GM12878 (cell line): ENCODE results near the gene DDX24. TPM values are rescaled to one million over a fixed set of nuclear protein-coding genes. Genes with fewer than 3 reads are reported as not detected.

Source experiments
- ATAC-seq: fragments of 200-7000 bp; cut with Tn5 transposase; 3 replicates; pipeline ENCODE4 v1.9.1; 2020; ENCODE audit warnings: mild to moderate bottlenecking, moderate library complexity
- Bru-seq: library from RNA; stranded (reverse); fragments of 400-500 nt; gene quantifications from one replicate; lab custom pipeline; 2021; lab: Mats Ljungman, UMichigan
- BruChase-seq, 2 experiments: library from RNA; stranded (reverse); fragments of 400-500 nt; gene quantifications; one replicate each; lab custom pipeline; 2021; lab: Mats Ljungman, UMichigan
- BruUV-seq: library from RNA; stranded (reverse); fragments of 400-500 nt; replicated peaks from 2 replicates; lab custom pipeline; 2021; lab: Mats Ljungman, UMichigan
- CTCF ChIA-PET: fragments of 300-600 bp; sonication (Branson Sonifier 250); formaldehyde crosslinking; extraction: SDS; loops from one replicate; lab custom pipeline; 2021; ENCODE audit warnings: inconsistent platforms; lab: Yijun Ruan, JAX
- POLR2A ChIA-PET: fragments of 350-600 bp; formaldehyde crosslinking; extraction: SDS; loops from one replicate; lab custom pipeline; 2021; ENCODE audit warnings: inconsistent platforms; lab: Charles Lee
- RAD21 ChIA-PET: fragments of 300-600 bp; sonication (Branson Sonifier 250); formaldehyde crosslinking; loops from one replicate; lab custom pipeline; 2023; ENCODE audit warnings: antibody characterized with exemption; ENCODE audit not compliant: unreplicated experiment; lab: Charles Lee
- SMC1A ChIA-PET: fragments of 300-600 bp; sonication (Branson Sonifier 250); formaldehyde crosslinking; loops from one replicate; lab custom pipeline; 2023; ENCODE audit not compliant: unreplicated experiment, uncharacterized antibody; lab: Charles Lee
- DNase-seq: peaks from one replicate; pipeline ENCODE4 v3.0.0-alpha.2; 2011; ENCODE audit warnings: low read depth, low spot score
- FAIRE-seq: peaks from 3 replicates; lab custom pipeline; 2011; peaks lifted over from hg19 to GRCh38; lab: Jason Lieb, UNC
- H2AFZ ChIP-seq: 2 replicates; pipeline ENCODE4 v1.6.0; 2011; ENCODE audit warnings: low read depth, low read length, control low read depth; ENCODE audit not compliant: control insufficient read depth
- H3K27ac ChIP-seq: 2 replicates; pipeline ENCODE4 v1.5.1; 2011; ENCODE audit warnings: control low read depth; ENCODE audit not compliant: control insufficient read depth, insufficient read depth
- H3K27me3 ChIP-seq, 2 experiments: replicated peaks in 1 of 2; 2 replicates each; pipeline versions ENCODE4 v1.6.0 to v1.6.1; 2011; ENCODE audit warnings: low read length in 1 of 2; ENCODE audit not compliant: control insufficient read depth in 2 of 2, insufficient read depth in 2 of 2
- H3K36me3 ChIP-seq, 2 experiments: 2 replicates each; pipeline ENCODE4 v1.5.1; 2011; ENCODE audit warnings: low read length in 1 of 2; ENCODE audit not compliant: control insufficient read depth in 2 of 2, insufficient read depth in 2 of 2
- H3K4me1 ChIP-seq: 2 replicates; pipeline ENCODE4 v1.6.1; 2011; ENCODE audit warnings: mild to moderate bottlenecking, low read length, moderate library complexity, mixed read lengths; ENCODE audit not compliant: control insufficient read depth, insufficient read depth
- H3K4me2 ChIP-seq: 2 replicates; pipeline ENCODE4 v1.6.0; 2011; ENCODE audit warnings: control low read depth; ENCODE audit not compliant: control insufficient read depth, insufficient read depth
- H3K4me3 ChIP-seq: fragments of 200-600 bp; sonication (generic); 2 replicates; pipeline ENCODE4 v1.5.1; 2016
- H3K79me2 ChIP-seq: 2 replicates; pipeline ENCODE4 v1.6.0; 2011; ENCODE audit warnings: low read length; ENCODE audit not compliant: control insufficient read depth, insufficient read depth
- H3K9ac ChIP-seq: 2 replicates; pipeline ENCODE4 v1.8.0; 2011; ENCODE audit warnings: low read length, control low read depth, mixed read lengths; ENCODE audit not compliant: control insufficient read depth, insufficient read depth
- H3K9me3 ChIP-seq: replicated peaks from 3 replicates; pipeline ENCODE4 v1.5.1; 2011; ENCODE audit warnings: mild to moderate bottlenecking, low read length; ENCODE audit not compliant: control insufficient read depth, insufficient read depth
- H4K20me1 ChIP-seq: 2 replicates; pipeline ENCODE4 v1.6.0; 2011; ENCODE audit not compliant: control insufficient read depth, insufficient read depth
- BACH1 ChIP-seq: fragments of 450-650 bp; IDR thresholded peaks from 2 replicates; pipeline ENCODE4 v1.6.1; 2017; ENCODE audit warnings: mild to moderate bottlenecking, borderline replicate concordance
- CEBPB ChIP-seq, 2 experiments: fragments of 150-350 bp in 1 of 2; IDR thresholded peaks; 2 replicates each; pipeline ENCODE4 v1.6.1; 2012 to 2014; ENCODE audit warnings: low read depth in 2 of 2, low read length in 2 of 2, borderline replicate concordance in 1 of 2, inconsistent platforms in 1 of 2
- LARP7 ChIP-seq: fragments of 450-650 bp; IDR thresholded peaks from 2 replicates; pipeline ENCODE4 v1.6.1; 2017; ENCODE audit warnings: mild to moderate bottlenecking
- MEF2B ChIP-seq: fragments of 450-650 bp; IDR thresholded peaks from 2 replicates; pipeline ENCODE4 v1.6.1; 2018; ENCODE audit warnings: mild to moderate bottlenecking, moderate library complexity; ENCODE audit not compliant: partially characterized antibody, poor library complexity, severe bottlenecking
- POLR2AphosphoS2 ChIP-seq: IDR thresholded peaks from 2 replicates; pipeline ENCODE4 v1.6.1; 2011; ENCODE audit warnings: low read depth, mild to moderate bottlenecking, low read length, improper control_type of control experiment, moderate library complexity
- SIX5 ChIP-seq: IDR thresholded peaks from 2 replicates; pipeline ENCODE4 v1.6.1; 2011; ENCODE audit warnings: mild to moderate bottlenecking, low read depth, low read length, moderate library complexity; ENCODE audit not compliant: severe bottlenecking
- TARDBP ChIP-seq: IDR thresholded peaks from 2 replicates; pipeline ENCODE4 v1.6.1; 2016; ENCODE audit warnings: borderline replicate concordance
- ZZZ3 ChIP-seq: IDR thresholded peaks from 2 replicates; pipeline ENCODE4 v1.6.1; 2011; ENCODE audit warnings: low read depth; ENCODE audit not compliant: control insufficient read depth, insufficient read length
- WGBS: methylation state at CpG from one replicate; pipeline ENCODE4 v1.1.6; 2016; ENCODE audit warnings: low lambda C conversion rate; ENCODE audit not compliant: insufficient replicate concordance, insufficient coverage; ENCODE audit errors: missing lambda C conversion rate; 5-methylcytosine and 5-hydroxymethylcytosine counted together
- in situ Hi-C: fragments of 300-500 bp; cut with MboI; formaldehyde crosslinking; loops from 9 replicates; pipeline ENCODE4 v1.14.3; 2018; ENCODE audit warnings: mixed read lengths
- intact Hi-C: fragments of 100-400 bp; cut with micrococcal nuclease; formaldehyde crosslinking; loops from one replicate; pipeline ENCODE4 v1.14.2; 2022; ENCODE audit not compliant: unreplicated experiment
- long read RNA-seq, 2 experiments: library from polyadenylated mRNA; unstranded; transcript quantifications; one replicate each; pipeline ENCODE4 v2.0.0, GENCODE V29; 2019 to 2020
- polyA minus RNA-seq, 3 experiments: library from RNA; depleted of rRNA, polyadenylated mRNA; stranded (reverse); fragments of >200 nt; gene quantifications; 2 replicates each; pipeline ENCODE4 v1.2.3, GENCODE V29; 2011
- polyA plus RNA-seq, 11 experiments: library from polyadenylated mRNA; depleted of rRNA in 4 of 11; unstranded in 6 of 11; stranded (reverse) in 5 of 11; fragments of >200 nt; fragmentation: Nextera tagmentation in 4 of 11; fragmentation: Illumina TruSeq in 1 of 11; extraction: Ambion mirVana in 4 of 11; extraction: Trizol in 1 of 11; gene quantifications; 1 replicate in 1 of 11; 2 replicates in 10 of 11; pipeline versions ENCODE4 v1.2.1 to v1.2.3, GENCODE V29; 2011 to 2016; ENCODE audit warnings: inconsistent platforms in 2 of 11, missing spikeins in 2 of 11, low read depth in 1 of 11
- total RNA-seq, 4 experiments: library from RNA; depleted of rRNA in 3 of 4; stranded (reverse); fragments of >200 nt in 3 of 4; fragmentation: Illumina TruSeq in 1 of 4; extraction: Trizol in 1 of 4; gene quantifications; 2 replicates each; pipeline versions ENCODE4 v1.2.1 to v1.2.3, GENCODE V29; 2013 to 2021
- TF ChIP-seq, protein P1 (sequence below): IDR thresholded peaks from 2 replicates; pipeline ENCODE4 v1.6.1; 2012; ENCODE audit warnings: low read depth, low read length, improper control_type of control experiment
- TF ChIP-seq, protein P2 (sequence below): fragments of 450-650 bp; IDR thresholded peaks from 2 replicates; pipeline ENCODE4 v1.6.1; 2017; ENCODE audit warnings: antibody characterized with exemption, mild to moderate bottlenecking, moderate library complexity

Gene DDX24, protein sequence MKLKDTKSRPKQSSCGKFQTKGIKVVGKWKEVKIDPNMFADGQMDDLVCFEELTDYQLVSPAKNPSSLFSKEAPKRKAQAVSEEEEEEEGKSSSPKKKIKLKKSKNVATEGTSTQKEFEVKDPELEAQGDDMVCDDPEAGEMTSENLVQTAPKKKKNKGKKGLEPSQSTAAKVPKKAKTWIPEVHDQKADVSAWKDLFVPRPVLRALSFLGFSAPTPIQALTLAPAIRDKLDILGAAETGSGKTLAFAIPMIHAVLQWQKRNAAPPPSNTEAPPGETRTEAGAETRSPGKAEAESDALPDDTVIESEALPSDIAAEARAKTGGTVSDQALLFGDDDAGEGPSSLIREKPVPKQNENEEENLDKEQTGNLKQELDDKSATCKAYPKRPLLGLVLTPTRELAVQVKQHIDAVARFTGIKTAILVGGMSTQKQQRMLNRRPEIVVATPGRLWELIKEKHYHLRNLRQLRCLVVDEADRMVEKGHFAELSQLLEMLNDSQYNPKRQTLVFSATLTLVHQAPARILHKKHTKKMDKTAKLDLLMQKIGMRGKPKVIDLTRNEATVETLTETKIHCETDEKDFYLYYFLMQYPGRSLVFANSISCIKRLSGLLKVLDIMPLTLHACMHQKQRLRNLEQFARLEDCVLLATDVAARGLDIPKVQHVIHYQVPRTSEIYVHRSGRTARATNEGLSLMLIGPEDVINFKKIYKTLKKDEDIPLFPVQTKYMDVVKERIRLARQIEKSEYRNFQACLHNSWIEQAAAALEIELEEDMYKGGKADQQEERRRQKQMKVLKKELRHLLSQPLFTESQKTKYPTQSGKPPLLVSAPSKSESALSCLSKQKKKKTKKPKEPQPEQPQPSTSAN
- 121 and 123 TPM in 2 replicates for total RNA-seq (2013; cell fraction: nucleolus; rRNA removed)
- 143 and 161 TPM in 2 replicates for total RNA-seq (2014; rRNA removed)
- total RNA-seq (2014; rRNA removed; fragmentation: Illumina TruSeq; extraction: Trizol): 159 and 183 TPM in 2 replicates
- total RNA-seq (2021): 179 and 186 TPM in 2 replicates
- polyA plus RNA-seq (2011; ENCODE audit: low read depth): 168 TPM
- polyA plus RNA-seq (2011; rRNA removed): 216 and 229 TPM in 2 replicates
- polyA plus RNA-seq (2011; cell fraction: cytosol; rRNA removed): 180 and 182 TPM in 2 replicates
- polyA plus RNA-seq (2011; cell fraction: nucleus; rRNA removed): 183 and 191 TPM in 2 replicates
- 136 and 143 TPM in 2 replicates for polyA plus RNA-seq (2012)
- 266 and 322 TPM in 2 replicates for polyA plus RNA-seq (2014; fragmentation: Illumina TruSeq; extraction: Trizol)
- polyA plus RNA-seq (2014; fragmentation: Nextera tagmentation; extraction: Ambion mirVana): 100 to 1,000 TPM; 137 to 176 TPM
- 142 and 153 TPM in 2 replicates for polyA plus RNA-seq (2014; rRNA removed)
- 100 to 1,000 TPM; 208 to 216 TPM for polyA plus RNA-seq (2016; fragmentation: Nextera tagmentation; extraction: Ambion mirVana)
- polyA minus RNA-seq (2011; rRNA and poly(A)+ RNA removed): 137 and 152 TPM in 2 replicates
- polyA minus RNA-seq (2011; cell fraction: cytosol; rRNA and poly(A)+ RNA removed): 43.4 and 65.5 TPM in 2 replicates
- polyA minus RNA-seq (2011; cell fraction: nucleus; rRNA and poly(A)+ RNA removed): 49.4 and 61.3 TPM in 2 replicates
- percentile 97 among the genes with signal in this experiment for Bru-seq, nascent RNA
- percentile 94 among the genes with signal in this experiment for BruChase-seq, experiment 1, labeled RNA remaining after a 6-hour chase
- percentile 94 among the genes with signal in this experiment for BruChase-seq, experiment 2, labeled RNA remaining after a 2-hour chase
- long read RNA-seq, experiment 1, full-length matches to known transcripts: 96 of 112 reads
- long read RNA-seq, experiment 1, partial matches to known transcripts: 11 of 112 reads
- long read RNA-seq, experiment 1, other reads (novel, unspliced or antisense): 5 of 112 reads
- long read RNA-seq, experiment 2, full-length matches to known transcripts: 652 of 753 reads
- long read RNA-seq, experiment 2, partial matches to known transcripts: 86 of 753 reads
- long read RNA-seq, experiment 2, other reads (novel, unspliced or antisense): 15 of 753 reads

DNA sequence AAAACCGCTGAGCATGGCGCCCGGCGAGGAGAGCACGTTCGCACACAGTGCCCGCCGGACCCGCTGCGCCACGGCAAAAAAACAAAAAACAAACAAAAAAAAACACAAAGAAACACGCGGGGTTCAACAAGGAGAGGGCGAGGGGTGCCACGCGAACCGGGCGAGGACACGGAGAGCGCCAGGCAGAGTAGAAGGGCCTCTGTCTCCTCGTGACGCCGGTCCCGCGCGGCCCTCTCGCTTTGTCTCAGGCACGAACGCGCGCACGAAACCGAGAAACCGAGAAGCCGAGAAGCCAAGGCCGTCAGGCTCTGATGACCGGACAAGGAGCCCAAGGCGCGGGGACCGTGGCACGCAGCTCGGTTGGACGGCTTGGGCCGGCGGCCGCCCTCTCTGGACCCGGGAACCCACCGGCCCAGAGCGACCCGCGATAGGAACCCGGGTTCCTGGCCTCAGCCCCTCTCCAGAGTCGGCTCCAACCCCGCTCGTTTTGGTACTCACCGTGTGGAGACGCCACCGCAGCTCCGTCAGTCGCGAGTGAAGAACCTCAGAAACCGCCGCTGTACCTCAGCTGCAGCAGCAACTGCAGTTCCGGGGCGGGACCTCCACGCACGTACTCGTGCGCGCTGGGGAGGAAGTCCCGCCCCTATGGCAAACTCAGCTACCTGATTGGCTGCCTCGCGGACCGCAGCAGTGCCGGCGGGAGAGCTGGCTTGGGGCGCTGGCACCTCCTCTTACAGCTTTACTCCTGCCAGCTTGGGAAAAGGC, at the start of gene DDX24, which contains the start of gene IFI27L1:
Gene DDX24, minus strand, starts transcription at position 582 of the 765 bp plus-strand sequence. CDS start 1,460 bp downstream, outside the sequence.
Gene IFI27L1, plus strand, starts transcription at position 690 of the 765 bp plus-strand sequence. CDS start 15,628 bp downstream, outside the sequence.
- peaks cover 10% of the 10 kb centered on the region for H3K9me3 ChIP-seq
- no peaks in the 10 kb centered on the region for H3K27me3 ChIP-seq
- peaks cover 57% of the 10 kb centered on the region for H3K79me2 ChIP-seq
- H3K27ac ChIP-seq: peak within 1 kb of the TSS; percentile 96
- POLR2A ChIA-PET: interaction anchor here (1.0 to 3.0 kb wide), 3 partner anchors 9 to 48 kb away, joined by 6 to 14 read pairs (median 6); partner anchors contain the start of gene IFI27L2
- BruUV-seq: no TSS peak
- H3K36me3 ChIP-seq: peaks cover 0 to 20% of the 10 kb centered on the region in 2 experiments; a peak in 3 of 4 replicates
- in situ Hi-C loops (no loop called here), intact Hi-C loops (loop anchor here (5.0 kb wide), 1 partner anchor 104 kb away; the partner anchor contains the start of gene ASB2)
- SMC1A ChIA-PET: interaction anchor here (1.2 to 2.8 kb wide), 6 partner anchors 12 to 141 kb away, joined by 3 to 10 read pairs (median 7); no protein-coding TSS in a partner anchor
- peaks cover 3% of the 10 kb centered on the region for H3K4me1 ChIP-seq
- peak within 1 kb of the TSS; percentile 98 for H3K9ac ChIP-seq
- peak; percentile 96 for ATAC-seq
- CTCF ChIA-PET: interaction anchor here (0.6 to 4.5 kb wide), 18 partner anchors 12 to 191 kb away, joined by 3 to 17 read pairs (median 4); partner anchors contain the start of gene OTUB2
- H4K20me1 ChIP-seq: peaks cover 5% of the 10 kb centered on the region; the same call in 1 of the 2 replicates
- under 1% methylated on average over 76 of the region's 77 CpGs for WGBS
- peak within 1 kb of the TSS; percentile 72 for H3K4me3 ChIP-seq
- RAD21 ChIA-PET: interaction anchor here (0.5 to 2.0 kb wide), 10 partner anchors 24 to 1434 kb away, joined by 3 to 13 read pairs (median 3); partner anchors contain the start of gene IFI27L2
- peak; percentile 86 for FAIRE-seq
- peak within 1 kb of the TSS; percentile 98 for H2AFZ ChIP-seq
- peak; percentile 85 for DNase-seq
- H3K4me2 ChIP-seq: peak within 1 kb of the TSS; percentile 89
- TF ChIP-seq, protein P1, sequence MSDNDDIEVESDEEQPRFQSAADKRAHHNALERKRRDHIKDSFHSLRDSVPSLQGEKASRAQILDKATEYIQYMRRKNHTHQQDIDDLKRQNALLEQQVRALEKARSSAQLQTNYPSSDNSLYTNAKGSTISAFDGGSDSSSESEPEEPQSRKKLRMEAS: peak; percentile 54; the same call in 1 of the 2 replicates
- TF ChIP-seq LARP7 (peak; percentile 94), POLR2AphosphoS2 (no peak; the same call in 1 of the 2 replicates), MEF2B (peak; percentile 35), SIX5 (no peak), CEBPB (IDR thresholded peaks at IDR 0.05; ENCODE audit: borderline replicate concordance in 1 of 2, low read depth in 2 of 2, low read length in 2 of 2) (no peak), TARDBP (no peak; the same call in 1 of the 2 replicates), BACH1 (0 out of 2 replicates have a peak, but pooled peaks have one; percentile 18), ZZZ3 (no peak)
- TF ChIP-seq, protein P2, sequence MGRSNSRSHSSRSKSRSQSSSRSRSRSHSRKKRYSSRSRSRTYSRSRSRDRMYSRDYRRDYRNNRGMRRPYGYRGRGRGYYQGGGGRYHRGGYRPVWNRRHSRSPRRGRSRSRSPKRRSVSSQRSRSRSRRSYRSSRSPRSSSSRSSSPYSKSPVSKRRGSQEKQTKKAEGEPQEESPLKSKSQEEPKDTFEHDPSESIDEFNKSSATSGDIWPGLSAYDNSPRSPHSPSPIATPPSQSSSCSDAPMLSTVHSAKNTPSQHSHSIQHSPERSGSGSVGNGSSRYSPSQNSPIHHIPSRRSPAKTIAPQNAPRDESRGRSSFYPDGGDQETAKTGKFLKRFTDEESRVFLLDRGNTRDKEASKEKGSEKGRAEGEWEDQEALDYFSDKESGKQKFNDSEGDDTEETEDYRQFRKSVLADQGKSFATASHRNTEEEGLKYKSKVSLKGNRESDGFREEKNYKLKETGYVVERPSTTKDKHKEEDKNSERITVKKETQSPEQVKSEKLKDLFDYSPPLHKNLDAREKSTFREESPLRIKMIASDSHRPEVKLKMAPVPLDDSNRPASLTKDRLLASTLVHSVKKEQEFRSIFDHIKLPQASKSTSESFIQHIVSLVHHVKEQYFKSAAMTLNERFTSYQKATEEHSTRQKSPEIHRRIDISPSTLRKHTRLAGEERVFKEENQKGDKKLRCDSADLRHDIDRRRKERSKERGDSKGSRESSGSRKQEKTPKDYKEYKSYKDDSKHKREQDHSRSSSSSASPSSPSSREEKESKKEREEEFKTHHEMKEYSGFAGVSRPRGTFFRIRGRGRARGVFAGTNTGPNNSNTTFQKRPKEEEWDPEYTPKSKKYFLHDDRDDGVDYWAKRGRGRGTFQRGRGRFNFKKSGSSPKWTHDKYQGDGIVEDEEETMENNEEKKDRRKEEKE: no peak
